ENCODE results near the gene OR8D1. TPM values are rescaled to one million over a fixed set of nuclear protein-coding genes. Genes with fewer than 3 reads are reported as not detected.

The OR8D1 gene
- polyA plus RNA-seq, 2 of the 4 experiments (the other 2 are of a cell fraction), result not detected

- no peak for TF ChIP-seq E2F6 (IDR thresholded peaks at IDR 0.05; ENCODE audit: borderline replicate concordance, low read depth)
- TF ChIP-seq CBX2 (IDR thresholded peaks at IDR 0.05; ENCODE audit: borderline replicate concordance, low read depth), result no peak
- no peak for TF ChIP-seq ESRRA (IDR thresholded peaks at IDR 0.05; ENCODE audit: borderline replicate concordance, low read length)
- TF ChIP-seq ATOH8 (CRISPR knock-in tag; IDR thresholded peaks at IDR 0.05; ENCODE audit: low read depth), result no peak
- TF ChIP-seq FOSB (CRISPR knock-in tag; IDR thresholded peaks at IDR 0.05), result no peak
- no peak for TF ChIP-seq NFE2L2 (conservative IDR thresholded peaks at IDR 0.05; ENCODE audit: low read length)
- TF ChIP-seq RNF2 (IDR thresholded peaks at IDR 0.05; ENCODE audit: borderline replicate concordance, low read depth), result no peak
- TF ChIP-seq TFCP2L1 (CRISPR knock-in tag; IDR thresholded peaks at IDR 0.05), result no peak
- no peak for TF ChIP-seq RAD21 (conservative IDR thresholded peaks at IDR 0.05 in 1 of 2, IDR thresholded peaks at IDR 0.05 in 1 of 2)
Measured at GRCh38 chr11:124313131-124313530, 618 bp downstream of the OR8D1 start (continued).

GRCh38 chr11:124311670-124312069 is 2.1 kb downstream of the OR8D1 start:
- Histone ChIP-seq H3K4me1 (no peaks in the 10 kb centered on the region), H3K4me2 (no peak overlapping the region), H3K27ac (no peak overlapping the region), H3K4me3 (no peak overlapping the region), H3K9me3 (no peaks in the 10 kb centered on the region)
- no peak for DNase-seq (ENCODE audit: low read depth in 1 of 2, low spot score in 1 of 2)
- CTCF ChIA-PET, result no interaction called here
- no peak for TF ChIP-seq EHMT2 (IDR thresholded peaks at IDR 0.05; ENCODE audit: low read depth)
- TF ChIP-seq EHF (CRISPR knock-in tag; IDR thresholded peaks at IDR 0.05), result no peak
- peak; percentile 82 for TF ChIP-seq MAFK (IDR thresholded peaks at IDR 0.05; ENCODE audit: partially characterized antibody)
- TF ChIP-seq SREBF2 (IDR thresholded peaks at IDR 0.05), result no peak
- no peak for TF ChIP-seq HOXB13 (CRISPR knock-in tag; IDR thresholded peaks at IDR 0.05; ENCODE audit: low read depth)
- TF ChIP-seq PHF8 (IDR thresholded peaks at IDR 0.05; ENCODE audit: borderline replicate concordance, low read depth), result no peak
- no peak for TF ChIP-seq GATA3 (IDR thresholded peaks at IDR 0.05; ENCODE audit: borderline replicate concordance)
- TF ChIP-seq FOSL2 (IDR thresholded peaks at IDR 0.05), result no peak
- TF ChIP-seq FOSL2 (CRISPR knock-in tag; IDR thresholded peaks at IDR 0.05), result no peak
- POLR2A ChIA-PET, result interaction anchor here (0.5 kb wide), 1 partner anchor 56 kb away, joined by 5 read pairs; no protein-coding TSS in a partner anchor
- no peak for ATAC-seq
- no peak for FAIRE-seq

GRCh38 chr11:124311269-124311668 is 2.5 kb downstream of the OR8D1 start:
- 72% methylated on average over 5 of the region's 5 CpGs for WGBS (ENCODE audit: missing lambda C conversion rate)
- TF ChIP-seq BCL3 (IDR thresholded peaks at IDR 0.05) (no peak), SMC3 (IDR thresholded peaks at IDR 0.05) (no peak), RNF2 (IDR thresholded peaks at IDR 0.05; ENCODE audit: borderline replicate concordance, low read depth) (no peak), KDM5A (IDR thresholded peaks at IDR 0.05) (no peak), ZSCAN20 (CRISPR knock-in tag; IDR thresholded peaks at IDR 0.05) (no peak), POLR2AphosphoS2 (conservative IDR thresholded peaks at IDR 0.05; ENCODE audit: low read length) (no peak), ATOH8 (CRISPR knock-in tag; IDR thresholded peaks at IDR 0.05; ENCODE audit: low read depth) (no peak), ZC3H11A (IDR thresholded peaks at IDR 0.05) (no peak), JUNB (IDR thresholded peaks at IDR 0.05) (no peak), POLR2A (IDR thresholded peaks at IDR 0.05; ENCODE audit: low read length) (no peak), CHD2 (IDR thresholded peaks at IDR 0.05; ENCODE audit: low read length, partially characterized antibody) (no peak)
- TF ChIP-seq, protein P1, sequence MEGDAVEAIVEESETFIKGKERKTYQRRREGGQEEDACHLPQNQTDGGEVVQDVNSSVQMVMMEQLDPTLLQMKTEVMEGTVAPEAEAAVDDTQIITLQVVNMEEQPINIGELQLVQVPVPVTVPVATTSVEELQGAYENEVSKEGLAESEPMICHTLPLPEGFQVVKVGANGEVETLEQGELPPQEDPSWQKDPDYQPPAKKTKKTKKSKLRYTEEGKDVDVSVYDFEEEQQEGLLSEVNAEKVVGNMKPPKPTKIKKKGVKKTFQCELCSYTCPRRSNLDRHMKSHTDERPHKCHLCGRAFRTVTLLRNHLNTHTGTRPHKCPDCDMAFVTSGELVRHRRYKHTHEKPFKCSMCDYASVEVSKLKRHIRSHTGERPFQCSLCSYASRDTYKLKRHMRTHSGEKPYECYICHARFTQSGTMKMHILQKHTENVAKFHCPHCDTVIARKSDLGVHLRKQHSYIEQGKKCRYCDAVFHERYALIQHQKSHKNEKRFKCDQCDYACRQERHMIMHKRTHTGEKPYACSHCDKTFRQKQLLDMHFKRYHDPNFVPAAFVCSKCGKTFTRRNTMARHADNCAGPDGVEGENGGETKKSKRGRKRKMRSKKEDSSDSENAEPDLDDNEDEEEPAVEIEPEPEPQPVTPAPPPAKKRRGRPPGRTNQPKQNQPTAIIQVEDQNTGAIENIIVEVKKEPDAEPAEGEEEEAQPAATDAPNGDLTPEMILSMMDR (IDR thresholded peaks at IDR 0.05), result no peak
- TF ChIP-seq, protein P2, sequence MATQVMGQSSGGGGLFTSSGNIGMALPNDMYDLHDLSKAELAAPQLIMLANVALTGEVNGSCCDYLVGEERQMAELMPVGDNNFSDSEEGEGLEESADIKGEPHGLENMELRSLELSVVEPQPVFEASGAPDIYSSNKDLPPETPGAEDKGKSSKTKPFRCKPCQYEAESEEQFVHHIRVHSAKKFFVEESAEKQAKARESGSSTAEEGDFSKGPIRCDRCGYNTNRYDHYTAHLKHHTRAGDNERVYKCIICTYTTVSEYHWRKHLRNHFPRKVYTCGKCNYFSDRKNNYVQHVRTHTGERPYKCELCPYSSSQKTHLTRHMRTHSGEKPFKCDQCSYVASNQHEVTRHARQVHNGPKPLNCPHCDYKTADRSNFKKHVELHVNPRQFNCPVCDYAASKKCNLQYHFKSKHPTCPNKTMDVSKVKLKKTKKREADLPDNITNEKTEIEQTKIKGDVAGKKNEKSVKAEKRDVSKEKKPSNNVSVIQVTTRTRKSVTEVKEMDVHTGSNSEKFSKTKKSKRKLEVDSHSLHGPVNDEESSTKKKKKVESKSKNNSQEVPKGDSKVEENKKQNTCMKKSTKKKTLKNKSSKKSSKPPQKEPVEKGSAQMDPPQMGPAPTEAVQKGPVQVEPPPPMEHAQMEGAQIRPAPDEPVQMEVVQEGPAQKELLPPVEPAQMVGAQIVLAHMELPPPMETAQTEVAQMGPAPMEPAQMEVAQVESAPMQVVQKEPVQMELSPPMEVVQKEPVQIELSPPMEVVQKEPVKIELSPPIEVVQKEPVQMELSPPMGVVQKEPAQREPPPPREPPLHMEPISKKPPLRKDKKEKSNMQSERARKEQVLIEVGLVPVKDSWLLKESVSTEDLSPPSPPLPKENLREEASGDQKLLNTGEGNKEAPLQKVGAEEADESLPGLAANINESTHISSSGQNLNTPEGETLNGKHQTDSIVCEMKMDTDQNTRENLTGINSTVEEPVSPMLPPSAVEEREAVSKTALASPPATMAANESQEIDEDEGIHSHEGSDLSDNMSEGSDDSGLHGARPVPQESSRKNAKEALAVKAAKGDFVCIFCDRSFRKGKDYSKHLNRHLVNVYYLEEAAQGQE (IDR thresholded peaks at IDR 0.05), result no peak
- H3K9me3 ChIP-seq, result no peaks in the 10 kb centered on the region
- H3K27ac ChIP-seq, result no peak overlapping the region
- ChIA-PET CTCF (no interaction called here), POLR2A (no interaction called here)
- no peaks in the 10 kb centered on the region for H3K4me1 ChIP-seq
- DNase-seq (ENCODE audit: low read depth in 1 of 2, low spot score in 1 of 2), result no peak
- no peak for FAIRE-seq
- no peak overlapping the region for H3K4me2 ChIP-seq
- ATAC-seq, result no peak
- no peak overlapping the region for H3K4me3 ChIP-seq
